ENCODE measurements around the gene LY6G6C. TPM values are rescaled to one million over a fixed set of nuclear protein-coding genes. Genes with fewer than 3 reads are reported as not detected.

Gene LY6G6C
- total RNA-seq, 2 experiments from 2014 or later, result 0.26 TPM; not detected in 1

- Mint-ChIP-seq H3K27me3 (ENCODE audit: low read depth) (no peaks in the 10 kb centered on the region), H3K9me3 (ENCODE audit: insufficient read depth) (no peaks in the 10 kb centered on the region), H3K36me3 (ENCODE audit: low read depth) (peaks cover 40% of the 10 kb centered on the region), H3K4me1 (ENCODE audit: low read depth) (peaks cover 4% of the 10 kb centered on the region), H3K27ac (no peak overlapping the region), H3K4me3 (no peak overlapping the region)
- ChIA-PET POLR2A (no interaction called here), CTCF (interaction anchor here (1.1 kb wide), 1 partner anchor 82 kb away, joined by 3 read pairs; no protein-coding TSS in a partner anchor)
- no peak for ATAC-seq
- no peak for DNase-seq
These were observed 33.5 kb downstream of the LY6G6C start for GRCh38 chr6:31687860-31688693.

GRCh38 chr6:31687321-31687720 lies 34.2 kb downstream of the LY6G6C start:
- no peak for DNase-seq
- H3K9me3 Mint-ChIP-seq (ENCODE audit: insufficient read depth), result no peaks in the 10 kb centered on the region
- peaks cover 4% of the 10 kb centered on the region for H3K4me1 Mint-ChIP-seq (ENCODE audit: low read depth)
- ChIA-PET POLR2A (no interaction called here), CTCF (no interaction called here)
- no peak overlapping the region for H3K27ac Mint-ChIP-seq
- no peak for ATAC-seq
- no peaks in the 10 kb centered on the region for H3K27me3 Mint-ChIP-seq (ENCODE audit: low read depth)
- peaks cover 36% of the 10 kb centered on the region for H3K36me3 Mint-ChIP-seq (ENCODE audit: low read depth)
- H3K4me3 Mint-ChIP-seq, result no peak overlapping the region

GRCh38 chr6:31686483-31686882 lies 35.1 kb downstream of the LY6G6C start:
- ATAC-seq, result no peak
- DNase-seq, result no peak
- Mint-ChIP-seq H3K27me3 (ENCODE audit: low read depth) (no peaks in the 10 kb centered on the region), H3K27ac (no peak overlapping the region), H3K4me3 (no peak overlapping the region), H3K9me3 (ENCODE audit: insufficient read depth) (no peaks in the 10 kb centered on the region), H3K36me3 (ENCODE audit: low read depth) (peaks cover 37% of the 10 kb centered on the region), H3K4me1 (ENCODE audit: low read depth) (peaks cover 10% of the 10 kb centered on the region)
- CTCF ChIA-PET, result no interaction called here
- POLR2A ChIA-PET, result no interaction called here

GRCh38 chr6:31683591-31683990 lies 38.0 kb downstream of the LY6G6C start:
- DNase-seq (no peak), ATAC-seq (no peak)
- Mint-ChIP-seq H3K27ac (no peak overlapping the region), H3K9me3 (ENCODE audit: insufficient read depth) (no peaks in the 10 kb centered on the region), H3K4me1 (ENCODE audit: low read depth) (peaks cover 32% of the 10 kb centered on the region), H3K4me3 (no peak overlapping the region), H3K36me3 (ENCODE audit: low read depth) (peaks cover 19% of the 10 kb centered on the region), H3K27me3 (ENCODE audit: low read depth) (no peaks in the 10 kb centered on the region)
- ChIA-PET POLR2A (no interaction called here), CTCF (no interaction called here)

GRCh38 chr6:31681135-31681671 lies 40.3 kb downstream of the LY6G6C start:
- DNase-seq (peak; percentile 45), ATAC-seq (peak; percentile 77)
- no peaks in the 10 kb centered on the region for H3K27me3 Mint-ChIP-seq (ENCODE audit: low read depth)
- H3K4me1 Mint-ChIP-seq (ENCODE audit: low read depth), result peaks cover 43% of the 10 kb centered on the region
- H3K27ac Mint-ChIP-seq, result peak overlapping the region; percentile 58
- ChIA-PET CTCF (interaction anchor here (0.8 to 2.2 kb wide), 12 partner anchors 9 to 217 kb away, joined by 3 to 25 read pairs (median 4); partner anchors contain the start of genes ABHD16A, DDAH2 and NEU1), POLR2A (interaction anchor here (0.7 to 1.3 kb wide), 4 partner anchors 21 to 136 kb away, joined by 3 to 4 read pairs (median 3); partner anchors contain the start of gene C6orf47)
- H3K9me3 Mint-ChIP-seq (ENCODE audit: insufficient read depth), result no peaks in the 10 kb centered on the region
- H3K36me3 Mint-ChIP-seq (ENCODE audit: low read depth), result peaks cover 13% of the 10 kb centered on the region
- H3K4me3 Mint-ChIP-seq, result peak overlapping the region; percentile 62

- peak; percentile 70 for ATAC-seq
- Mint-ChIP-seq H3K27ac (peak within 1 kb of the TSS; percentile 58), H3K4me1 (ENCODE audit: low read depth) (peaks cover 43% of the 10 kb centered on the region), H3K36me3 (ENCODE audit: low read depth) (peaks cover 11% of the 10 kb centered on the region), H3K4me3 (peak within 1 kb of the TSS; percentile 62), H3K27me3 (ENCODE audit: low read depth) (no peaks in the 10 kb centered on the region), H3K9me3 (ENCODE audit: insufficient read depth) (no peaks in the 10 kb centered on the region)
- CTCF ChIA-PET, result interaction anchor here (0.6 to 2.2 kb wide), 15 partner anchors 9 to 272 kb away, joined by 3 to 25 read pairs (median 4); partner anchors contain the start of genes ABHD16A and NEU1
- peak; percentile 76 for DNase-seq
- POLR2A ChIA-PET, result interaction anchor here (0.7 to 1.3 kb wide), 4 partner anchors 20 to 59 kb away, joined by 3 to 4 read pairs (median 3); partner anchors contain the start of gene C6orf47
These were observed 41.1 kb downstream of the LY6G6C start, which contains the start of gene LY6G5C for GRCh38 chr6:31680226-31681134. Gene LY6G5C, minus strand, starts transcription at chr6:31681067. Its CDS starts 694 bp downstream, at chr6:31680373.

- POLR2A ChIA-PET, result interaction anchor here (0.6 to 1.3 kb wide), 2 partner anchors 13 to 284 kb away, joined by 3 read pairs; partner anchors contain the start of gene GPANK1
- CTCF ChIA-PET, result interaction anchor here (0.7 to 1.8 kb wide), 2 partner anchors 13 to 60 kb away, joined by 4 to 7 read pairs; no protein-coding TSS in a partner anchor
- H3K27ac Mint-ChIP-seq, result no peak overlapping the region
- H3K9me3 Mint-ChIP-seq (ENCODE audit: insufficient read depth), result no peaks in the 10 kb centered on the region
- no peak overlapping the region for H3K4me3 Mint-ChIP-seq
- H3K27me3 Mint-ChIP-seq (ENCODE audit: low read depth), result no peaks in the 10 kb centered on the region
- DNase-seq, result no peak
- ATAC-seq, result no peak
- peaks cover 43% of the 10 kb centered on the region for H3K4me1 Mint-ChIP-seq (ENCODE audit: low read depth)
- peaks cover 9% of the 10 kb centered on the region for H3K36me3 Mint-ChIP-seq (ENCODE audit: low read depth)
These were observed 43.6 kb downstream of the LY6G6C start for GRCh38 chr6:31677955-31678354.

GRCh38 chr6:31676904-31677303 lies 44.6 kb downstream of the LY6G6C start:
- CTCF ChIA-PET, result interaction anchor here (0.5 to 1.8 kb wide), 2 partner anchors 14 to 263 kb away, joined by 3 to 7 read pairs; no protein-coding TSS in a partner anchor
- no peak overlapping the region for H3K4me3 Mint-ChIP-seq

GRCh38 chr6:31676322-31676903 lies 45.1 kb downstream of the LY6G6C start:
- H3K36me3 Mint-ChIP-seq (ENCODE audit: low read depth), result peaks cover 21% of the 10 kb centered on the region
- H3K27me3 Mint-ChIP-seq (ENCODE audit: low read depth), result no peaks in the 10 kb centered on the region
- H3K9me3 Mint-ChIP-seq (ENCODE audit: insufficient read depth), result no peaks in the 10 kb centered on the region
- H3K4me3 Mint-ChIP-seq, result no peak overlapping the region
- H3K4me1 Mint-ChIP-seq (ENCODE audit: low read depth), result peaks cover 35% of the 10 kb centered on the region
- no peak for DNase-seq
- no peak for ATAC-seq
- CTCF ChIA-PET, result interaction anchor here (0.5 kb wide), 1 partner anchor 264 kb away, joined by 3 read pairs; no protein-coding TSS in a partner anchor
- H3K27ac Mint-ChIP-seq, result peak overlapping the region; percentile 25
- POLR2A ChIA-PET, result interaction anchor here (1.0 to 1.3 kb wide), 2 partner anchors 12 to 60 kb away, joined by 3 to 4 read pairs; partner anchors contain the start of genes CLIC1 and GPANK1

More at GRCh38 chr6:31676904-31677303, 44.6 kb downstream of the LY6G6C start:
- Mint-ChIP-seq H3K9me3 (ENCODE audit: insufficient read depth) (no peaks in the 10 kb centered on the region), H3K4me1 (ENCODE audit: low read depth) (peaks cover 40% of the 10 kb centered on the region), H3K27me3 (ENCODE audit: low read depth) (no peaks in the 10 kb centered on the region), H3K27ac (no peak overlapping the region), H3K36me3 (ENCODE audit: low read depth) (peaks cover 18% of the 10 kb centered on the region)
- DNase-seq (no peak), ATAC-seq (no peak)
- POLR2A ChIA-PET, result interaction anchor here (1.3 kb wide), 1 partner anchor 12 kb away, joined by 3 read pairs; the partner anchor contains the start of gene GPANK1

GRCh38 chr6:31669676-31670075 lies 51.9 kb downstream of the LY6G6C start, which contains the start of gene LY6G5B:
Gene LY6G5B, plus strand, starts transcription at chr6:31669976. Its CDS starts 975 bp downstream, at chr6:31670951.
- H3K36me3 Mint-ChIP-seq (ENCODE audit: low read depth), result peaks cover 76% of the 10 kb centered on the region
- DNase-seq (no peak), ATAC-seq (no peak)
- no peaks in the 10 kb centered on the region for H3K9me3 Mint-ChIP-seq (ENCODE audit: insufficient read depth)
- H3K27me3 Mint-ChIP-seq (ENCODE audit: low read depth), result no peaks in the 10 kb centered on the region
- CTCF ChIA-PET, result interaction anchor here (0.7 to 1.4 kb wide), 2 partner anchors 15 to 21 kb away, joined by 3 read pairs; no protein-coding TSS in a partner anchor
- no peak within 1 kb of the TSS for H3K4me3 Mint-ChIP-seq
- peaks cover 37% of the 10 kb centered on the region for H3K4me1 Mint-ChIP-seq (ENCODE audit: low read depth)
- peak within 1 kb of the TSS; percentile 24 for H3K27ac Mint-ChIP-seq
- POLR2A ChIA-PET, result interaction anchor here (1.3 kb wide), 1 partner anchor 71 kb away, joined by 4 read pairs; the partner anchor contains the start of gene MSH5
